ENCODE measurements around the gene DOK4. TPM values are rescaled to one million over a fixed set of nuclear protein-coding genes. Genes with fewer than 3 reads are reported as not detected.

Gene DOK4
- total RNA-seq, 1 donor from 2014 or later, result 6.6 TPM

DNA sequence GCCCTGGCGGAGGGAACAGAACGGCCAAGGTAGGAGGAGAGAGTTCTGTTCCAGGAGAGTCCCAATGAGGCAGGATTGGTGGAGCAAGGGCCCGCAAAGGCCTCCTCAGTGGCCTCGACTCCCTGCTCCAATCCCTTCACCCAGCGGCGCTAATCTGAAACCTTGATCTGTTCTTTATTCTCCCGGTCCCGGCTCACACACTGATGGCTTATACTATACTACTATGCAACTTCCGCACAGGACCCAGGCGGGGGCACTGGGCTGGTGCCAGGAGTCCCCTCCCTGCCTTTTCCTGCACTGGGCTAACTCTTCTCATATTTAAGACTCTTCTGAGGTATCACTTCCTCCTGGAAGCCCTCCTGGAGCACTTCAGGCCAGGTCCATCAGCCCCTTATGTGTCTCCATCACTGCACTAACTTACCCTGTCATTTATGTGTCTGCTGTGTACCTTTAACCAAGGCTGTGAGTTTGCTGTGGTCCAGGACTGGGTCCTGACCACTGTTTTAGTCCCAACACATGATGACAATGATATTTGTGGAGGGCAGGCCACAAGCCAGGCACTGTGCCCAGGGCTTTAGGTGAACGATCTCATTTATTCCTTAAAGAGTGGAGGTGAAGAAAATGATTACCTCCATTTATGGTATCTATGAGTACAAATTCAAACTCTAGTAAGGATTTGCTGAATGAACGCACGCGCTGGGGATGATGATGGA is 43.3 kb upstream of the DOK4 start:
- no peaks in the 10 kb centered on the region for H3K27me3 Mint-ChIP-seq (ENCODE audit: low read depth)
- no peak for DNase-seq (ENCODE audit: low spot score)
- intact Hi-C loops (cut with micrococcal nuclease), result no loop called here
- H3K4me3 Mint-ChIP-seq (ENCODE audit: low read depth), result no peak overlapping the region
- H3K27ac Mint-ChIP-seq, result peak overlapping the region; percentile 95
- no peaks in the 10 kb centered on the region for H3K9me3 Mint-ChIP-seq
- peaks cover 5% of the 10 kb centered on the region for H3K36me3 Mint-ChIP-seq (ENCODE audit: low read depth)
- H3K4me1 Mint-ChIP-seq (ENCODE audit: low read depth), result peaks cover 46% of the 10 kb centered on the region

DNA sequence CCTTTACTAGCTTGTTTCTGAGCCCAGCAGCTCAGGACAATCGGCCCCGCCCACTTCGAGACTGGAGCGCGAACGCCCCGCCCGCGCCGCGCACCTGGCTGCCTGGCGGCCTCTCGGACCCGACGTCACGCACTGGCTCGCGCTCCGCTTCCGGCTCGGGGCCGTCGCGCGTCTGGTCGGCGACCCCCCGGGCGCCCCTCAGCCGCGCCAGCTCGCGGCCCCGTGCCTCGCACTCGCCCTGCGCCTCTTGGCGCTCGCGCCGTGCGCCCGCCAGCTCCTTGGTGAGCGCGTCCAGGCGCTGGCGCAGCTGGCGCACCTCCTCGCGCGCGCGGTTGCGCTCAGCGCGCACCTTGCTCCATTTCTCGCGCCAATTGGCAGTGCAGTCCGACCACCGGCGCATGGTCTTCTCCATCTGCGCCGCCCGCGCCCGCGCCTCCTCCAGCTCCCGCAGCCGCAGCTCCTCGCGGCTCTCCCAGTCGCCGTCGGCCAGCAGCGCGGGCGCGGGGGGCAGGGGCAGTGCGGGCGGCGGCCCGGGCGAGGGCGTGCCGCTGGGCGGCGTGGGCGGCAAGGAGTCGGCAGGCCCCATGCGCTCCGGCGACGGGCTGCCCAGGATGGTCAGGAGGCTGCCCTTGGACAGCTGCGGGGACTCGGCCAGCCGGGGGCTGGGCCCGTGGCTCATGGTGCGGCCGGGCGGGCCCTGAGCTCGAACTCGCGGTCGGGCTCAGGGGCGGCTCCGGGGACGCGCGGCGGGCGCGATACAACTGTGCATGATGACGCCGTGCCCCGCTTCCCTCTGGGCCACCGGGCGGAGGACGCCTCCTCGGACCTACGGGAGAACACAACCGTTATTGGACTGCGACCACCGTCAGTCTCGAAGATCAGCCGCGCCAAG is 42.5 kb upstream of the DOK4 start:
- no peak for DNase-seq (ENCODE audit: low spot score)
- Mint-ChIP-seq H3K9me3 (no peaks in the 10 kb centered on the region), H3K27ac (no peak overlapping the region), H3K27me3 (ENCODE audit: low read depth) (no peaks in the 10 kb centered on the region), H3K4me3 (ENCODE audit: low read depth) (no peak overlapping the region), H3K36me3 (ENCODE audit: low read depth) (peaks cover 5% of the 10 kb centered on the region), H3K4me1 (ENCODE audit: low read depth) (peaks cover 38% of the 10 kb centered on the region)
- intact Hi-C loops (cut with micrococcal nuclease), result no loop called here

DNA sequence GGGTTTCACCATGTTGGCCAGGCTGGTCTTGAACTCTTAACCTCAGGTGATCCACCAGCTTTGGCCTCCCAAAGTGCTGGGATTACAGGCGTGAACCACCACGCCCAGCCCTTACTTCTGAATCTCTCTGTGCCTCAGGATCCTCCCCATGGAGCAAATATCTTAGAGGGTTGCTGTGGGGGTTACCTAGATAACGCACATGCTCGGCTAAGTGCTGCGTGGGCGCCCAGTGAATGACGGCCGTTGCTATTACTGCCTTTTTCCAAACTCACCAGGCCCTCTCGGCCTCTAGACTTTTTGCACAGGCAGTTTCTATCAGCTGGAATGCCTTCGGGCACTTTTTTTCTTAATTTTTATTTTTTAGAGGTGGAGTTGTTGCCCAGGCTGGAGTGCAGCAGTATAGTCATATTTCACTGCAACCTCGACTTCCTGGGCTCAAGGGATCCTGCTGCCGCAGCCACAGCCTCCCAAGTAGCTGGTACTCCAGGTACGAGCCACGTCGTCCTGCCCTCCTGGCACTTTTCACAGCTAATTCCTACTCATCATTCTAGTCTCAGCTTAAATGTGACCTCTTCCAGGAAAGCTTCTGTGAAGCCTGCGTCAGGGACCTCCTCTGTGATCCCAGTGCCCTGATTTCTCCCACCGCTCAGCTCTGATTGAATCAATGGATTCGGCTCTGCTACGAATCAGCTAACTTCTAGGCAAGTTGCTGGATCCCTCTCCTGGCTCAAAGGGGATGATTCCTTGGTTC is 41.5 kb upstream of the DOK4 start:
- Mint-ChIP-seq H3K4me1 (ENCODE audit: low read depth) (peaks cover 33% of the 10 kb centered on the region), H3K27me3 (ENCODE audit: low read depth) (no peaks in the 10 kb centered on the region), H3K36me3 (ENCODE audit: low read depth) (peaks cover 5% of the 10 kb centered on the region), H3K27ac (no peak overlapping the region), H3K9me3 (no peaks in the 10 kb centered on the region), H3K4me3 (ENCODE audit: low read depth) (no peak overlapping the region)
- DNase-seq (ENCODE audit: low spot score), result no peak
- intact Hi-C loops (cut with micrococcal nuclease), result no loop called here

DNA sequence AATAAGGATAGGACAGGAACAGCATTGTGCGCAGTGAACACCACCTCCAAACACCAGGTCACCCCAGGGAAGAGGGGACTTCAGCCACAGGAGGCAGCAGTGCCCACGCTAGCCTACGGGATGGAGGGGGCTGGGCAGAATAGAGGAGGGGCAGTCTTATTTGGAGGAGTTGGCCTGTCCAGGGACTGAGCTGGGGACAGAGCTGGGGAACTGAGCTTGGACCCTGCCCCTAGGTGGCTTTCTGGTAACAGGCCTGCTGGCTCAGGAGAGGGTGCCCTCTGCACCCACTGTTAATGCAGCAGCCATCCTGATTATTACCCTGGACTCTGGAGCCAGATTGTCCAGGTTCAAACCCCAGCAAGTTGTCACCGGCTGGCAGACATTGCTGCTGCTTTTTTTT is 40.7 kb upstream of the DOK4 start:
- H3K4me3 Mint-ChIP-seq (ENCODE audit: low read depth), result no peak overlapping the region
- H3K27me3 Mint-ChIP-seq (ENCODE audit: low read depth), result no peaks in the 10 kb centered on the region
- H3K27ac Mint-ChIP-seq, result no peak overlapping the region
- DNase-seq (ENCODE audit: low spot score), result no peak
- H3K4me1 Mint-ChIP-seq (ENCODE audit: low read depth), result peaks cover 27% of the 10 kb centered on the region
- intact Hi-C loops (cut with micrococcal nuclease), result no loop called here
- H3K36me3 Mint-ChIP-seq (ENCODE audit: low read depth), result peaks cover 5% of the 10 kb centered on the region
- H3K9me3 Mint-ChIP-seq, result no peaks in the 10 kb centered on the region

GRCh38 chr16:57526498-57526897 is 40.2 kb upstream of the DOK4 start:
- intact Hi-C loops (cut with micrococcal nuclease), result no loop called here
- peaks cover 5% of the 10 kb centered on the region for H3K36me3 Mint-ChIP-seq (ENCODE audit: low read depth)

GRCh38 chr16:57525761-57526160 is 39.5 kb upstream of the DOK4 start:
- Mint-ChIP-seq H3K27me3 (ENCODE audit: low read depth) (no peaks in the 10 kb centered on the region), H3K4me3 (ENCODE audit: low read depth) (no peak overlapping the region), H3K36me3 (ENCODE audit: low read depth) (peaks cover 8% of the 10 kb centered on the region), H3K27ac (no peak overlapping the region), H3K9me3 (no peaks in the 10 kb centered on the region), H3K4me1 (ENCODE audit: low read depth) (peaks cover 15% of the 10 kb centered on the region)
- intact Hi-C loops (cut with micrococcal nuclease), result no loop called here
- DNase-seq (ENCODE audit: low spot score), result no peak

More at GRCh38 chr16:57526498-57526897, 40.2 kb upstream of the DOK4 start:
- H3K9me3 Mint-ChIP-seq, result no peaks in the 10 kb centered on the region
- peaks cover 22% of the 10 kb centered on the region for H3K4me1 Mint-ChIP-seq (ENCODE audit: low read depth)
- no peak overlapping the region for H3K27ac Mint-ChIP-seq
- H3K4me3 Mint-ChIP-seq (ENCODE audit: low read depth), result no peak overlapping the region
- no peak for DNase-seq (ENCODE audit: low spot score)
- H3K27me3 Mint-ChIP-seq (ENCODE audit: low read depth), result no peaks in the 10 kb centered on the region

DNA sequence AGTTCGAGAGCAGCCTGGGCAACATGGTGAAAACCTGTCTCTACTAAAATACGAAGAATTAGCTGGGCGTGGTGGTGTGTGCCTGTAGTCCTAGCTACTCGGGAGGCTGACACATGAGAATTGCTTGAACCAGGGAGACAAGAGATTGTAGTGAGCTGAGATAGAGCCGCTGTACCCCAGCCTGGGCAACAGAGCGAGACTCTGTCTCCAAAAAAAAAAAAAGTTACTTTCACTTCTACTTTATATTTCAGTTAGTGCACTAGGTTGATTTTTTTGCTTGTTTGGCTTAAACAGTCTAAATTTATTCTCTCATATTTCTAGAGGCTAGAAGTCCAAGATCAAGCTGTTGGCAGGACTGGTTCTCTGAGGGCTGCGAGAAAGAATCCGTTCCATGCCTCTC is 36.7 kb upstream of the DOK4 start:
- H3K36me3 Mint-ChIP-seq (ENCODE audit: low read depth), result peaks cover 3% of the 10 kb centered on the region
- no peak overlapping the region for H3K27ac Mint-ChIP-seq
- DNase-seq (ENCODE audit: low spot score), result no peak
- H3K27me3 Mint-ChIP-seq (ENCODE audit: low read depth), result no peaks in the 10 kb centered on the region
- H3K4me1 Mint-ChIP-seq (ENCODE audit: low read depth), result no peaks in the 10 kb centered on the region
- intact Hi-C loops (cut with micrococcal nuclease), result no loop called here
- no peaks in the 10 kb centered on the region for H3K9me3 Mint-ChIP-seq
- no peak overlapping the region for H3K4me3 Mint-ChIP-seq (ENCODE audit: low read depth)

- H3K9me3 Mint-ChIP-seq, result no peaks in the 10 kb centered on the region
- H3K4me1 Mint-ChIP-seq (ENCODE audit: low read depth), result no peaks in the 10 kb centered on the region
- H3K27ac Mint-ChIP-seq, result no peak overlapping the region
- peak; percentile 62 for DNase-seq (ENCODE audit: low spot score)
- intact Hi-C loops (cut with micrococcal nuclease), result loop anchor here (1.0 to 2.0 kb wide), 4 partner anchors 45 to 220 kb away; partner anchors contain the start of gene POLR2C
- peaks cover 6% of the 10 kb centered on the region for H3K36me3 Mint-ChIP-seq (ENCODE audit: low read depth)
- no peaks in the 10 kb centered on the region for H3K27me3 Mint-ChIP-seq (ENCODE audit: low read depth)
- no peak overlapping the region for H3K4me3 Mint-ChIP-seq (ENCODE audit: low read depth)
These were observed 33.6 kb upstream of the DOK4 start for GRCh38 chr16:57519796-57520360.

GRCh38 chr16:57518922-57519321 is 32.6 kb upstream of the DOK4 start:
- no peaks in the 10 kb centered on the region for H3K27me3 Mint-ChIP-seq (ENCODE audit: low read depth)
- no peaks in the 10 kb centered on the region for H3K9me3 Mint-ChIP-seq
- DNase-seq (ENCODE audit: low spot score), result no peak
- intact Hi-C loops (cut with micrococcal nuclease), result loop anchor here (1.0 to 2.0 kb wide), 3 partner anchors 44 to 100 kb away; partner anchors contain the start of gene POLR2C
- peaks cover 6% of the 10 kb centered on the region for H3K36me3 Mint-ChIP-seq (ENCODE audit: low read depth)
- H3K4me1 Mint-ChIP-seq (ENCODE audit: low read depth), result no peaks in the 10 kb centered on the region
- H3K4me3 Mint-ChIP-seq (ENCODE audit: low read depth), result no peak overlapping the region
- H3K27ac Mint-ChIP-seq, result no peak overlapping the region

GRCh38 chr16:57518520-57518919 is 32.2 kb upstream of the DOK4 start:
- peaks cover 6% of the 10 kb centered on the region for H3K36me3 Mint-ChIP-seq (ENCODE audit: low read depth)
- no peaks in the 10 kb centered on the region for H3K27me3 Mint-ChIP-seq (ENCODE audit: low read depth)
- intact Hi-C loops (cut with micrococcal nuclease), result loop anchor here (2.0 kb wide), 1 partner anchor 56 kb away; the partner anchor contains the start of gene POLR2C
- no peaks in the 10 kb centered on the region for H3K4me1 Mint-ChIP-seq (ENCODE audit: low read depth)
- no peak overlapping the region for H3K27ac Mint-ChIP-seq
- no peaks in the 10 kb centered on the region for H3K9me3 Mint-ChIP-seq
- no peak overlapping the region for H3K4me3 Mint-ChIP-seq (ENCODE audit: low read depth)
- no peak for DNase-seq (ENCODE audit: low spot score)

DNA sequence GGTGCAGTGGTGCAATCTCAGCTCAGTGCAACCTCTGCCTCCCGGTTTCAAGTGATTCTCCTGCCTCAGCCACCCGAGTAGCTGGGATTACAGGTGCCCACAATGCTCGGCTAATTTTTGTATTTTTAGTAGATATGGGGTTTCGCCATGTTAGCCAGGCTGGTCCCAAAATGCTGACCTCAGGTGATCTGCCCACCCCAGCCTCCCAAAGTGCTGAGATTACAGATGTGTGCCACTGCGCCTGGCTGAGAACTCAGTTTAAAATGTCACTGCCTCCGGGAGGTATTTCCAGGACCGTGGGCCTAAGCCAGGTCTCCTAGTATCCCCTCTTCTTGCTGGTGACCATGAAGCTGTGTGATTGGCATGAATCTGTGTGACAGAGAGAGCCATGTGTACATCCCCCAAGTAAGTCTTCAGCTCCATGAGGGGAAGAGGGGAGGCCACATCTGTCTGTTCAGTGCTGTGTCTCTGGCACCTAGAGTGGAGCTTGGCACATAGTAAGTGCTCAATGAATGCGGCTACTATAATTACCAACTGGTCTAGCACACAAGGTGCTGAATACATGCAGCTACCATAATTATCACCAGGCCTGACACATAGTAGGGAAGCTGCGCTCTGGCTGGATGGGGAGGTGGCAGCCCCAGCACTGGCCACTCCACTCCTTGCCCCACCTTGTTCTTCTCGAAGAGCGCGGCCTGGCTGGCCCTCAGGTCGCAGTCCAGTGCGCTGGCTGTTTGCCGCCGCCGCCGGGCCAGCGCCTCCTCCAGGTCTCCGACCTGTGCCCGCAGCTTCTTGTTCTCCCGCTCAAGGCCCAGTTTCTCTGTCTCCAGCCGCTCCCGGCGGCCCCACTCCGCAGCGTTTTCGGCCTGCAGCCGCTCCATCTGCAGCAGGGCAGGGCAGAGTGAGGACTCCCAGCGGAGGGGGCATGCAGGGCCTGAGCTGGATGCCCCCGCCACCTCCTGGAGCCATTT is 31.4 kb upstream of the DOK4 start:
- Mint-ChIP-seq H3K27me3 (ENCODE audit: low read depth) (no peaks in the 10 kb centered on the region), H3K4me3 (ENCODE audit: low read depth) (no peak overlapping the region), H3K4me1 (ENCODE audit: low read depth) (no peaks in the 10 kb centered on the region), H3K27ac (no peak overlapping the region), H3K36me3 (ENCODE audit: low read depth) (peaks cover 6% of the 10 kb centered on the region), H3K9me3 (no peaks in the 10 kb centered on the region)
- no peak for DNase-seq (ENCODE audit: low spot score)
- intact Hi-C loops (cut with micrococcal nuclease), result loop anchor here (2.0 kb wide), 1 partner anchor 55 kb away; the partner anchor contains the start of gene POLR2C
